IMR-90 (cell line): ENCODE data around the gene TOMM20. TPM values are rescaled to one million over a fixed set of nuclear protein-coding genes. Genes with fewer than 3 reads are reported as not detected.

Experiments
- ATAC-seq: fragments of 200-7000 bp; cut with Tn5 transposase; 2 replicates; pipeline ENCODE4 v1.9.1; 2020; ENCODE audit warnings: low read depth, mild to moderate bottlenecking, moderate library complexity
- BruUV-seq: library from RNA; stranded (reverse); fragments of 400-500 nt; replicated peaks from 2 replicates; lab custom pipeline; 2021; lab: Mats Ljungman, UMichigan
- CTCF ChIA-PET: fragments of 300-600 bp; formaldehyde crosslinking; extraction: SDS; loops from one replicate; lab custom pipeline; 2021; ENCODE audit warnings: antibody characterized with exemption; lab: Yijun Ruan, JAX
- POLR2A ChIA-PET: fragments of 300-600 bp; sonication (Branson Sonifier 250); formaldehyde crosslinking; loops from one replicate; lab custom pipeline; 2022; ENCODE audit warnings: antibody characterized with exemption; ENCODE audit not compliant: unreplicated experiment; lab: Charles Lee
- DNase-seq: peaks from one replicate; pipeline ENCODE4 v3.0.0; 2013
- H2AFZ ChIP-seq: replicated peaks from 2 replicates; pipeline ENCODE3; 2013; ENCODE audit warnings: low read length, mild to moderate bottlenecking; ENCODE audit not compliant: poor library complexity
- H2AK5ac ChIP-seq: 2 replicates; pipeline ENCODE4 v1.6.1; 2013; ENCODE audit warnings: low read depth, low read length, inconsistent platforms
- H2AK9ac ChIP-seq: replicated peaks from 2 replicates; pipeline ENCODE3; 2013; ENCODE audit warnings: mild to moderate bottlenecking, low read depth, low read length, moderate library complexity; ENCODE audit not compliant: poor library complexity
- H2BK120ac ChIP-seq: 2 replicates; pipeline ENCODE4 v1.6.1; 2013; ENCODE audit warnings: low read depth, low read length, inconsistent platforms
- H2BK15ac ChIP-seq: 3 replicates; pipeline ENCODE4 v1.6.1; 2013; ENCODE audit warnings: low read depth, low read length, inconsistent platforms
- H2BK20ac ChIP-seq: 2 replicates; pipeline ENCODE4 v1.6.1; 2013; ENCODE audit warnings: low read depth, mild to moderate bottlenecking, inconsistent platforms, low read length, moderate library complexity
- H2BK5ac ChIP-seq: 2 replicates; pipeline ENCODE4 v1.6.1; 2013; ENCODE audit warnings: mild to moderate bottlenecking, low read depth, low read length, inconsistent platforms; ENCODE audit not compliant: poor library complexity, severe bottlenecking
- H3K14ac ChIP-seq: replicated peaks from 2 replicates; pipeline ENCODE4 v1.6.1; 2013; ENCODE audit warnings: low read depth, low read length, inconsistent platforms
- H3K18ac ChIP-seq: 2 replicates; pipeline ENCODE4 v1.6.1; 2013; ENCODE audit warnings: low read depth, low read length, control low read depth
- H3K23ac ChIP-seq: 2 replicates; pipeline ENCODE4 v1.6.1; 2013; ENCODE audit warnings: low read depth, low read length, inconsistent platforms
- H3K27ac ChIP-seq: 2 replicates; pipeline ENCODE4 v1.5.1; 2013; ENCODE audit warnings: mild to moderate bottlenecking, control low read depth, low read length; ENCODE audit not compliant: insufficient read depth
- H3K27me3 ChIP-seq: 2 replicates; pipeline ENCODE4 v1.6.1; 2013; ENCODE audit warnings: low read length; ENCODE audit not compliant: control insufficient read depth, insufficient read depth
- H3K36me3 ChIP-seq: 2 replicates; pipeline ENCODE4 v1.6.1; 2013; ENCODE audit warnings: low read length, mixed read lengths; ENCODE audit not compliant: control insufficient read depth, insufficient read depth
- H3K4ac ChIP-seq: 2 replicates; pipeline ENCODE4 v1.6.1; 2013; ENCODE audit warnings: low read depth, low read length, inconsistent platforms
- H3K4me1 ChIP-seq: 2 replicates; pipeline ENCODE4 v1.6.1; 2013; ENCODE audit warnings: low read length, mixed read lengths; ENCODE audit not compliant: control insufficient read depth, insufficient read depth
- H3K4me2 ChIP-seq: 2 replicates; pipeline ENCODE4 v1.6.1; 2013; ENCODE audit warnings: low read depth, mild to moderate bottlenecking, control low read depth, low read length, moderate library complexity
- H3K4me3 ChIP-seq: 2 replicates; pipeline ENCODE4 v1.5.1; 2013; ENCODE audit warnings: low read depth, mild to moderate bottlenecking, control low read depth, low read length, moderate library complexity; ENCODE audit not compliant: insufficient read depth
- H3K56ac ChIP-seq: 2 replicates; pipeline ENCODE4 v1.6.1; 2013; ENCODE audit warnings: low read length, inconsistent platforms; ENCODE audit not compliant: insufficient read depth; ENCODE audit errors: extremely low read depth
- H3K79me1 ChIP-seq, 2 experiments: 2 replicates each; pipeline ENCODE4 v1.6.1; 2013; ENCODE audit warnings: low read length in 2 of 2, inconsistent platforms in 1 of 2, low read depth in 1 of 2
- H3K9ac ChIP-seq: 2 replicates; pipeline ENCODE4 v1.6.1; 2013; ENCODE audit warnings: low read depth, low read length, control low read depth
- H3K9me1 ChIP-seq: 2 replicates; pipeline ENCODE4 v1.6.1; 2013; ENCODE audit warnings: low read length, inconsistent platforms; ENCODE audit not compliant: insufficient read depth
- H3K9me3 ChIP-seq: 2 replicates; pipeline ENCODE4 v1.6.1; 2013; ENCODE audit warnings: low read length; ENCODE audit not compliant: control insufficient read depth, insufficient read depth
- H4K20me1 ChIP-seq: 2 replicates; pipeline ENCODE4 v1.6.1; 2013; ENCODE audit warnings: low read length, inconsistent platforms; ENCODE audit not compliant: insufficient read depth
- H4K5ac ChIP-seq: 2 replicates; pipeline ENCODE4 v1.6.1; 2013; ENCODE audit warnings: mild to moderate bottlenecking, low read depth, low read length, control low read depth
- H4K8ac ChIP-seq, 2 experiments: 2 replicates each; pipeline ENCODE4 v1.6.1; 2013; ENCODE audit warnings: low read depth in 2 of 2, low read length in 2 of 2, control low read depth in 1 of 2, inconsistent platforms in 1 of 2
- H4K91ac ChIP-seq: 2 replicates; pipeline ENCODE4 v1.6.1; 2013; ENCODE audit warnings: low read depth, low read length, inconsistent platforms; ENCODE audit not compliant: insufficient read depth
- BHLHE40 ChIP-seq: fragments of 150-350 bp; IDR thresholded peaks from 2 replicates; pipeline ENCODE4 v1.6.1; 2016; ENCODE audit warnings: mild to moderate bottlenecking, low read depth, low read length
- CEBPB ChIP-seq: IDR thresholded peaks from 2 replicates; pipeline ENCODE4 v1.6.1; 2012; ENCODE audit warnings: low read depth, low read length, improper control_type of control experiment
- CHD1 ChIP-seq: IDR thresholded peaks from 2 replicates; pipeline ENCODE4 v1.6.1; 2012; ENCODE audit warnings: low read depth, low read length, improper control_type of control experiment
- CTCF ChIP-seq: conservative IDR thresholded peaks from 2 replicates; pipeline ENCODE4 v1.5.1; 2012; ENCODE audit warnings: mild to moderate bottlenecking, low read depth, low read length, improper control_type of control experiment
- ELK1 ChIP-seq: fragments of 150-350 bp; IDR thresholded peaks from 2 replicates; pipeline ENCODE4 v1.6.1; 2016; ENCODE audit warnings: low read depth, mild to moderate bottlenecking, low read length, moderate library complexity, borderline replicate concordance
- FOS ChIP-seq: fragments of 150-350 bp; IDR thresholded peaks from 2 replicates; pipeline ENCODE4 v1.6.1; 2016; ENCODE audit warnings: low read depth, low read length
- MAFK ChIP-seq: IDR thresholded peaks from 2 replicates; pipeline ENCODE4 v1.6.1; 2012; ENCODE audit warnings: low read depth, low read length, improper control_type of control experiment
- MAZ ChIP-seq: IDR thresholded peaks from 2 replicates; pipeline ENCODE4 v1.6.1; 2012; ENCODE audit warnings: low read depth, mild to moderate bottlenecking, low read length, improper control_type of control experiment, moderate library complexity, borderline replicate concordance
- MXI1 ChIP-seq: IDR thresholded peaks from 2 replicates; pipeline ENCODE4 v1.6.1; 2012; ENCODE audit warnings: low read depth, mild to moderate bottlenecking, low read length, moderate library complexity, borderline replicate concordance
- NFE2L2 ChIP-seq: fragments of 150-350 bp; IDR thresholded peaks from 2 replicates; pipeline ENCODE4 v1.6.1; 2016; ENCODE audit warnings: low read depth, mild to moderate bottlenecking, low read length
- POLR2A ChIP-seq: IDR thresholded peaks from 2 replicates; pipeline ENCODE4 v1.6.1; 2012; ENCODE audit warnings: mild to moderate bottlenecking, low read depth, low read length
- RAD21 ChIP-seq: IDR thresholded peaks from 2 replicates; pipeline ENCODE4 v1.6.1; 2012; ENCODE audit warnings: low read length, improper control_type of control experiment
- RCOR1 ChIP-seq: IDR thresholded peaks from 2 replicates; pipeline ENCODE4 v1.6.1; 2012; ENCODE audit warnings: mild to moderate bottlenecking, low read length, improper control_type of control experiment; ENCODE audit not compliant: insufficient replicate concordance
- RFX5 ChIP-seq: IDR thresholded peaks from 2 replicates; pipeline ENCODE4 v1.8.0; 2012; ENCODE audit warnings: low read depth, mild to moderate bottlenecking, low read length, moderate library complexity
- SMC3 ChIP-seq: fragments of 150-350 bp; IDR thresholded peaks from 2 replicates; pipeline ENCODE4 v1.6.1; 2016; ENCODE audit warnings: low read depth, mild to moderate bottlenecking, antibody characterized with exemption, low read length, moderate library complexity
- USF2 ChIP-seq: fragments of 150-350 bp; IDR thresholded peaks from 2 replicates; pipeline ENCODE4 v1.6.1; 2017; ENCODE audit warnings: mild to moderate bottlenecking, antibody characterized with exemption, low read length, low read depth
- WGBS, 2 experiments: methylation state at CpG; one replicate each; pipeline versions ENCODE4 v1.1.5 to v1.1.7; 2013; ENCODE audit warnings: missing lambda C conversion rate in 2 of 2; ENCODE audit not compliant: insufficient read length in 1 of 2; ENCODE audit errors: extremely low coverage in 2 of 2; 5-methylcytosine and 5-hydroxymethylcytosine counted together
- dilution Hi-C: fragments of 300-500 bp; cut with HindIII; formaldehyde crosslinking; loops from one replicate; pipeline ENCODE4 v1.14.3; 2018; ENCODE audit warnings: low sequenced_read_pairs; ENCODE audit not compliant: unreplicated experiment
- in situ Hi-C: fragments of 300-500 bp; cut with MboI; formaldehyde crosslinking; loops from 3 replicates; pipeline ENCODE4 v1.14.3; 2019; ENCODE audit warnings: low sequenced_read_pairs, inconsistent platforms, mixed read lengths
- intact Hi-C: fragments of 100-400 bp; cut with micrococcal nuclease; formaldehyde crosslinking; loops from 2 replicates; pipeline ENCODE4 v1.10.0; 2022
- polyA plus RNA-seq, 3 experiments: library from polyadenylated mRNA; depleted of rRNA; stranded (reverse); fragments of >200 nt; gene quantifications; 2 replicates each; pipeline ENCODE4 v1.2.3, GENCODE V29; 2012; ENCODE audit warnings: low replicate concordance in 1 of 3
- total RNA-seq: library from RNA; depleted of rRNA; stranded (reverse); fragments of >200 nt; gene quantifications from 2 replicates; pipeline ENCODE4 v1.2.3, GENCODE V29; 2012

The TOMM20 gene
- total and polyA plus RNA-seq, 2 of the 4 experiments (the other 2 are of a cell fraction), result 75.3 to 84.4 TPM

GRCh38 chr1:235151033-235151432, 22.4 kb upstream of the TOMM20 start:
- no peaks in the 10 kb centered on the region for H3K9me3 ChIP-seq
- intact Hi-C loops, result no loop called here
- 100% methylated on average over 1 of the region's 2 CpGs; no CpG with 5 or more reads in 1 of the 2 experiments for WGBS, 2 experiments

More at GRCh38 chr1:235151033-235151432, 22.4 kb upstream of the TOMM20 start:
- H2BK20ac ChIP-seq, result no peak overlapping the region
- no peak overlapping the region for H2BK15ac ChIP-seq
- ChIA-PET CTCF (no interaction called here), POLR2A (no interaction called here)
- no peak overlapping the region for H3K56ac ChIP-seq
- H4K91ac ChIP-seq, result no peak overlapping the region
- no peak overlapping the region for H3K4me2 ChIP-seq
- in situ Hi-C loops (no loop called here), dilution Hi-C loops (no loop called here)
- H3K4me3 ChIP-seq, result no peak overlapping the region
- no peak overlapping the region for H4K8ac ChIP-seq
- H3K4me1 ChIP-seq, result no peaks in the 10 kb centered on the region
- H3K9me1 ChIP-seq, result no peaks in the 10 kb centered on the region
- no peak overlapping the region for H3K9ac ChIP-seq
- no peaks in the 10 kb centered on the region for H4K20me1 ChIP-seq
- BruUV-seq, result no TSS peak
- H3K27ac ChIP-seq, result no peak overlapping the region
- no peak for DNase-seq
- no peaks in the 10 kb centered on the region for H3K27me3 ChIP-seq
- no peak overlapping the region for H2BK5ac ChIP-seq
- TF ChIP-seq RFX5 (no peak), CHD1 (no peak), NFE2L2 (no peak), CEBPB (no peak), POLR2A (no peak), SMC3 (no peak), USF2 (no peak), MAZ (no peak), FOS (no peak), MAFK (no peak), MXI1 (no peak), CTCF (no peak), RCOR1 (no peak), BHLHE40 (no peak), RAD21 (no peak), ELK1 (no peak)
- H3K23ac ChIP-seq, result no peak overlapping the region
- no peak overlapping the region for H3K14ac ChIP-seq
- no peak for ATAC-seq
- H2BK120ac ChIP-seq, result no peak overlapping the region
- no peak overlapping the region for H3K18ac ChIP-seq
- H3K79me1 ChIP-seq, result peaks cover 23 to 27% of the 10 kb centered on the region in 2 experiments
- H4K5ac ChIP-seq, result no peak overlapping the region
- peaks cover 39% of the 10 kb centered on the region for H3K36me3 ChIP-seq
- H2AK9ac ChIP-seq, result no peak overlapping the region
- H2AK5ac ChIP-seq, result no peak overlapping the region
- H3K4ac ChIP-seq, result no peak overlapping the region
- no peak overlapping the region for H2AFZ ChIP-seq
